Skeletal muscle satellite cell (primary cell): ENCODE measurements around the gene EPS8.

Experiments
- H3K27me3 ChIP-seq: 2 replicates; pipeline ENCODE4 v1.7.0; 2013; ENCODE audit warnings: low read length; ENCODE audit not compliant: control insufficient read depth, insufficient read depth
- H3K36me3 ChIP-seq: 2 replicates; pipeline ENCODE4 v1.7.0; 2013; ENCODE audit warnings: mild to moderate bottlenecking, control low read depth, low read length; ENCODE audit not compliant: insufficient read depth
- H3K4me1 ChIP-seq: 2 replicates; pipeline ENCODE4 v1.7.0; 2013; ENCODE audit warnings: low read length; ENCODE audit not compliant: control insufficient read depth, insufficient read depth
- H3K4me2 ChIP-seq: 2 replicates; pipeline ENCODE4 v1.7.0; 2013; ENCODE audit warnings: mild to moderate bottlenecking, low read length
- H3K4me3 ChIP-seq: 2 replicates; pipeline ENCODE4 v1.7.0; 2013; ENCODE audit warnings: low read length
- H3K9ac ChIP-seq: 2 replicates; pipeline ENCODE4 v1.7.0; 2013; ENCODE audit warnings: mild to moderate bottlenecking, low read depth, low read length, moderate library complexity
- H3K9me3 ChIP-seq: replicated peaks from 2 replicates; pipeline ENCODE4 v1.7.0; 2013; ENCODE audit warnings: mild to moderate bottlenecking, control low read depth, low read length

Gene EPS8

DNA sequence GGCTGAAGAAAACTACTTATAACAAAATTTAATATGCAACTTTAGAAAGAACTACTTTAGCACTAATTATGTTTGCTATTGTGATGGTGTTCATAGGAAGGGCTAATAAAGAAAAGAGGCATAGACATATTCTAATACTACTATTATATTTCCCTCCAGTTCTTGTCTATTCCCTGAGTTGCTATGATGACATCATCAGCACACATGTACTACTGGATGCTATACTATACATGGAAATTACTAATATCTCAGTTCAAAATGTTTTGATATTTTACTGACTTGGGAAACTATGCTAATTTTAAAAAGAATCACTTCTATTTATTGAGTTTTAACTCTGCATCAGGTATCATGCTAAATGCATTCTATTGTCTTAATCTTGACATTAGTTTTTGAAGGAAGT, 101.6 kb downstream of the EPS8 start:
- Histone ChIP-seq H3K36me3 (peaks cover 14% of the 10 kb centered on the region), H3K4me1 (peaks cover 97% of the 10 kb centered on the region), H3K9me3 (no peaks in the 10 kb centered on the region), H3K4me2 (no peak overlapping the region), H3K9ac (no peak overlapping the region), H3K4me3 (no peak overlapping the region), H3K27me3 (no peaks in the 10 kb centered on the region)

DNA sequence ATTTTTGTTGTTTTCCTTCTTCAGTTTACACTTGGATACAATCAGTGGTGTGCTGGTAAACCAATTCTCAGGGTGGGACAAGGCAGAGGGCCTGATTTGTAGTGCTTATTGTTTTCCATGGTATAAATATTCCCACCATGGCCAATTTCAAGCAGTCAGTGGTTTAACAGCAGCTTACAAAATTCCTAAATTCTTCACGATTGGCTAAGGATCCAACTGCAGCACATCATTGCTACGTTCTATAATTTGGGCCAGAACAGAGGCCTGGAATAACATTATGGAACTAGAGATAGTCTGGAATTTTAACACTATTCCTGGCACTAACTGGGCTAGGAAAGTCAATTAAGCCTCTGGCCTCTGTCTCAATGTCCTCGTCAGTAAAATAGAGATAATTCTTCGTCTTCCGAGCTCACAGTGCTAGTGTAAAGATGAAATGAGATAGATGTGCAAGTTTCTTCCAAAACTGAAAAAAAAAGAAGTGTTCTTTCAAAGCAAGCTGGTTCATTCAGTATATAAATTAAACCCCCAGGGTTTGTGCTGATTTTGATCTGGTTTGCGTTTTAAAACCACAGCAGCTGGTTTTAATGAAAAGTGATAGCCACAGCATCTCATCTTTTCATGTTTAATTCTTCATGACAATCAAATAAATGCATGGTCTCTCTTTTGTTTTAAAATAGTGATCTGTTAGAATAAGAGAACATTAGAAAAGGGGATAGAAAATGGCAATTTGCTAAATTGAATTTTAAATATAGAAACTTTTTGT, 104.1 kb downstream of the EPS8 start:
- peak overlapping the region; percentile 32 for H3K9ac ChIP-seq
- peaks cover 24% of the 10 kb centered on the region for H3K36me3 ChIP-seq
- peak overlapping the region; percentile 37 for H3K4me2 ChIP-seq
- H3K4me3 ChIP-seq, result peak overlapping the region; percentile 13
- H3K4me1 ChIP-seq, result peaks cover 81% of the 10 kb centered on the region
- no peaks in the 10 kb centered on the region for H3K9me3 ChIP-seq
- no peaks in the 10 kb centered on the region for H3K27me3 ChIP-seq

DNA sequence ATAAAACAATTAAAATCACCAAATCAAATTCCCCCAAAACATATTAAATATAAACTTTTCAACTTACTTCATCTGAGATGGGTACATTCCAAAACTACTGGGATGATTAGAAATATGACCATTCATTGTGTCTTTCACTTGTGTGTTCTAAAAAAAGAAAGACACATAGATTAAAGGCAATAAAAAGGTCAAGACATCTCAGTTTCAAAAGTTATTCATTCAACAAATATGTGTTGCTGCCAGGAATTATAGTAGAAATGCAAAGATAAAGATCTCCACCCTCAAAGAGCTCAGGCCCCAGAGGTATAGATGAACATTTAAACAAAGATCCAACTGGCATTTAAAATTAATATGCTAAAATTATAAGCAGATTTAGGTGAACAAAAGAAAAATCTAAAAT, 106.4 kb downstream of the EPS8 start:
- Histone ChIP-seq H3K27me3 (no peaks in the 10 kb centered on the region), H3K4me1 (peaks cover 79% of the 10 kb centered on the region)

DNA sequence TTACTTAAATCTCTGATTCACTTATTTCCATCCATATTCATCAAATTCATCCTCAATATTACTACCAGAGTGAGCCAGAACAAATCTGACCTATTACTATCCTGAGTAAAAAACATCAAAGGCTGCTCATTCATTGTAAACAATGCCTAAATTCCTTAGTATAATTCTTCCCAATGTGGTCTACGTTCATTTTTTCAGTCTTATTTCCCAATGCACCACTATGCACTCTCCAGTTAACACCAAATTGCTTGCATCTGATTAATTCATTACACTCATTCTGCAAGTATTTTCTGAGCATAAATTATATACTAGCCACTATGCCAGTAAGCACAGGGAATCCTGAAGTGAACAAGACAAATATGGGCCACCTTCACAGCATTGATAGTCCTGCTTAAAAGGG, 110.0 kb downstream of the EPS8 start:
- Histone ChIP-seq H3K4me3 (no peak overlapping the region), H3K4me2 (no peak overlapping the region), H3K9ac (no peak overlapping the region), H3K9me3 (no peaks in the 10 kb centered on the region), H3K27me3 (no peaks in the 10 kb centered on the region), H3K4me1 (peaks cover 51% of the 10 kb centered on the region), H3K36me3 (peaks cover 55% of the 10 kb centered on the region)

More for the DNA sequence above, 106.4 kb downstream of the EPS8 start:
- Histone ChIP-seq H3K9ac (peak overlapping the region; percentile 21), H3K4me3 (no peak overlapping the region), H3K9me3 (no peaks in the 10 kb centered on the region), H3K4me2 (peak overlapping the region; percentile 9), H3K36me3 (peaks cover 33% of the 10 kb centered on the region)

DNA sequence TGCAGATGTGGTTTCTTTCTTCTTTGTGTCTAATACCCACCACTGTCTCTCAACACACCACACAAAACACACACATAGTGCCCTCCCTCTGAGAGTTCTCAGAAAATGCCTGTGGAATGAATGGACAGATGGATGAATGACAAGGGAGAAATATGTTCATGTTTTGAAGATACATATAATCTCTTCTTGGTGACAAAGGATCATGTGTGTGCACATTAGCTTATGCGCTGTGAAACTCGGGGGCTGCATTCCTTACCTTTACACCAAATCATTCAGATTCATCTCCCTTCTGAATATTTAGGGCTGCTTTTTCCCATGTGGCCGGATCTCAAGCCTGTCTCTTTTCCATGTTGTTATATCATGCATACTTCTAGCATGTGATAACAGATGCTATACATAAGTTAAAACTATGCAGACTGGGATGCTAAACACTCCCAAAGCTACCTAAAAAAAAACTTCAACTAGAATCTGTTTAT, 111.4 kb downstream of the EPS8 start:
- Histone ChIP-seq H3K27me3 (no peaks in the 10 kb centered on the region), H3K9ac (no peak overlapping the region), H3K9me3 (no peaks in the 10 kb centered on the region), H3K4me1 (peaks cover 37% of the 10 kb centered on the region), H3K36me3 (peaks cover 66% of the 10 kb centered on the region), H3K4me2 (no peak overlapping the region), H3K4me3 (no peak overlapping the region)

DNA sequence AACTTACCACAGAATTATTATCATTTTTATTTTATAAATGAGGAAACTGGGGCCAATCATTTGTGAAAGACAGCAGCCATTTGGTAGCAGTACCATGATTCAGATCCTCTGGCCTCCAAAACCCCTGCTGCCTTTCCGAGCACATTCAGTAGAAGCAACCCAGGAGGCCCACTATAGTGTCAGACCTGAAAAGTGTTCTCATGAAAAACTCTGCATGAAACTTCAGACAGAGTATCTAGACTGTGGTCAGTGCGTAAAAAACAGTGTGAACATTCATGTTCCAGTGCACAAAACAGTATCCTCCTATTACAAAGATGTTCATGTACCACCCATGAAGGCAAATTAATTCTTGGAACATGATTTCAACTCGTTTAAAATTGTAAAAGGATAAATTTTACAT, 112.0 kb downstream of the EPS8 start:
- Histone ChIP-seq H3K4me2 (no peak overlapping the region), H3K9ac (no peak overlapping the region), H3K27me3 (no peaks in the 10 kb centered on the region), H3K9me3 (no peaks in the 10 kb centered on the region), H3K4me3 (no peak overlapping the region), H3K36me3 (peaks cover 68% of the 10 kb centered on the region), H3K4me1 (peaks cover 32% of the 10 kb centered on the region)

DNA sequence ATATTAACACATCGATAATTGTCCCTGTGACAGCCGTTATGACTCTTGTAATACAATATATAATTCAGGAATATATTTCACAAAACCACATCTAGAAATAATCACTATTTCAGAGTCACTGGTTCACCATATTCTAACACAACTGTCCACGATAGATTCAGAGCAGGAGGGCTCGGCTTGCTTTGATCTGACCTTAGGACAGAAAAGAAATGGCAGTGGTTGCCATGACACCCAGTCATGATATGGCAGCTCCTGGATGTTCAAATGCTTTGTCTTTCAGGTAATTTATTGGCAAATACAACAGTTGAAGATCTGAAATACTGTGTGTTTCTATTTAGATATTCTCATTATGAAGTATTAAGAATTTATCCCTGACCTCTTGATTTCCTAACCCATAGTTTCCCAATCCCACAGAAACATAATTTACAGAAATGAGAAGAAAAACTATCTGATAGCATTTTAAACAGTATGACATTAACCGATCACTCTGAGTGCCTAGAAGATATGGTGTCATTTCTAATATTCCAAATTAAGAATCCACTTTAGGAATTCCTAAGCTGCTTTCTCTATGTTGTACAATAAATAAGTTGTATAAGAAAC, 116.4 kb downstream of the EPS8 start:
- H3K4me2 ChIP-seq, result no peak overlapping the region

DNA sequence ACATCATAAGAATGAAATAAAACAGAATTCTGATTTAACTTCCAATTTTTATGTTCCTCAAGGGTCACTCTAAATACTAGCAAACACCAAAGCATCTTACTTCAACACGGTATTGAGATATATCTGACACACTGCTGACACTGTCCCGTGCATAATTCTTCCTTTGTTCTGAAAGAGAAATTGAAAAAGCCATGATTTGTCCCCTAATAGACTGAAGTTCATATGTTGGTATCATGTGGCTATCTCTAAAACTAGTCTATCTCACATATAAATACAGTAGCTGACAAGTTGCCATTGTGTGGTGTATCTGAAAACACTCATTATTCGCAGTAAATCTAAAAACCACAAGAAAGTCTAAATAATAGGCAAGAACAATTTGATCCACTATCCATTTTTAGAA, 118.4 kb downstream of the EPS8 start:
- Histone ChIP-seq H3K4me1 (peaks cover 22% of the 10 kb centered on the region), H3K4me3 (no peak overlapping the region), H3K9me3 (no peaks in the 10 kb centered on the region), H3K36me3 (peaks cover 64% of the 10 kb centered on the region), H3K4me2 (no peak overlapping the region), H3K9ac (no peak overlapping the region), H3K27me3 (no peaks in the 10 kb centered on the region)

More for the DNA sequence above, 116.4 kb downstream of the EPS8 start:
- Histone ChIP-seq H3K4me1 (peaks cover 30% of the 10 kb centered on the region), H3K9me3 (no peaks in the 10 kb centered on the region), H3K36me3 (peaks cover 66% of the 10 kb centered on the region), H3K9ac (no peak overlapping the region), H3K4me3 (no peak overlapping the region), H3K27me3 (no peaks in the 10 kb centered on the region)

DNA sequence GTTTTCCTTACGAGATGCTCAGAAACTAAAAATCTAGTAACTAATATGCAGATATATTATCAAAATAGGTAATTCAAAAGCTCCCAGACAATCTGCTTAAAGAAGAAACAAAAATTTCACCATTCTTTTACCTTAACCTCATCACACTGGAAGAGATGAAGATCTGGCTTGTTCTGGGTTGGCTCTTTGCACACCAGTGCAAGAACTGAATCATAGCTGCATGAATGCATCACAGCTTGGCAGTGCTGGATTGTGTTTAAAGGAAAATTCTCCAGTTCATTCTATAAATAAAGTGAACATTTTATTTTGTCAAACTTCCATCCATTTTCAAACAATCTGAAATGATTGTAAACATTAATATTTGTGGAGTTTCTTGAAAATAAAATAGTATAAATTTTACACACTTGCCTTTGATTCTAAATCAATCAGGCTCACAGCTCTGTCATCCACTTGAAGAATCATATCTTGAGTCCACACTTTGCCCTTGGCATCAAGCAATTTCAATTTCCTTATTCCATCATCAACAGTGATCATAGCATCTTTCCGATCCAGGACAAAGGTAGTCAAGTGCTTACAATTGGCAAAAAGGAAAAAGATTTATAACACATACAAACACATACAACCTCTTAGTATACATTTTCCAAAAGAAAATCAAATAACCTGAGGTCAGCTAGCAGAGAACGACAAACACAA, 119.8 kb downstream of the EPS8 start:
- H3K4me1 ChIP-seq, result peaks cover 22% of the 10 kb centered on the region
- H3K9me3 ChIP-seq, result no peaks in the 10 kb centered on the region
- no peak overlapping the region for H3K9ac ChIP-seq
- peaks cover 67% of the 10 kb centered on the region for H3K36me3 ChIP-seq
- no peak overlapping the region for H3K4me3 ChIP-seq
- no peak overlapping the region for H3K4me2 ChIP-seq
- no peaks in the 10 kb centered on the region for H3K27me3 ChIP-seq

DNA sequence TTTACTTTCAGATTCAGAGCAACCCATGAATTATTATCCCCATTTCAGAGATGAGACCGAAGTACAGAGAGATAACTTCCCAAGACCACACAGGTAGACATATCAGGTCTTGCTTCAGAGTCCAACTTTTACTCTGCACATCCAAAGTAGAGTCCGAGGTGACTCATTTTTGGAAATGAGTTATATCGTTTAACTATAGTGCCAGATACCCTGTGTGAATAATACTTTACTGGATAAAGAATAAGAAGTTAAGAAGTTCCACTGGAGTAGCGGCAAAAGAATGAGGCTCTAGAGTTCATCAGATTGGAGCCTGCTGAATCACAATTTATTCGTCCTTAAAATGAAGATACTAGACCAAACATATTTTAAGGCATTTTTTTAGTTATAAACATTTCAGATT, 124.7 kb downstream of the EPS8 start:
- Histone ChIP-seq H3K36me3 (peaks cover 76% of the 10 kb centered on the region), H3K9me3 (no peaks in the 10 kb centered on the region), H3K9ac (no peak overlapping the region), H3K4me2 (no peak overlapping the region), H3K4me1 (peaks cover 35% of the 10 kb centered on the region), H3K27me3 (no peaks in the 10 kb centered on the region), H3K4me3 (no peak overlapping the region)

DNA sequence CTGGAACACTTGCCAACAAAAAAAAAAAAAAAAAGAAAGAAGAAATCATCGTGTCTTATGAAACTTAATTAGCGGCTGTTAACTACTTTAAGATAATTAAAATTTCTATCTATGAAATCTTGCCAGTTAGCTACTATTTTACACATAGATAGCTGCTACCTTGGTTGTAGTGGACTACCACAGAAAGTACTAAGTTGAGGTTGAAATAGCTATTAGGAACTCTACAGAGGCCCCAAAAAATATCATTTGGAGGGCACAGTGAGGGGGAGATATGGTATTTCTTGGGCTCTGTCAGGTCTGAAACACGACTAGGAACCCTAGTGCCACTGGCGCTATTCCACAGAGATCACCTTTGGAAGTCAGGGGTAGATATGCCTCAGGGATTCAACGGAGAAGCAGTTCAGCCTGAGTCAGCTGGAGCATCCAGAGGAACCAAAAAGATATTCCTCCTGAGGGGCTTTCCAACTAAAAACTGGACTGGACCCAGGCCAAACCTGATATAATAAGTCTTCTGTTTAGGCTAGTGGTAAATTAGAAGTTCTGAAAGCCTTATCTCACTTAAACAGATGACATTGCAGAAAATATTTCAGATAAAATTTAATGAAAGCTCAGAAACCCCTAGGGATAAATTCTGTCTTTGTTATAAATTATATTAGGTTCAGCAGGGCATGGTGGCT, 126.1 kb downstream of the EPS8 start:
- no peaks in the 10 kb centered on the region for H3K27me3 ChIP-seq
- no peak overlapping the region for H3K4me3 ChIP-seq
- H3K9ac ChIP-seq, result peak overlapping the region; percentile 57
- H3K9me3 ChIP-seq, result no peaks in the 10 kb centered on the region
- H3K4me1 ChIP-seq, result peaks cover 27% of the 10 kb centered on the region
- peaks cover 80% of the 10 kb centered on the region for H3K36me3 ChIP-seq
- H3K4me2 ChIP-seq, result peak overlapping the region; percentile 11
